Measurements from ENCODE around the gene FHIT. TPM values are rescaled to one million over a fixed set of nuclear protein-coding genes. Genes with fewer than 3 reads are reported as not detected.

The FHIT gene
- total RNA-seq, 1 donor from 2014 or later: 11.7 TPM

DNA sequence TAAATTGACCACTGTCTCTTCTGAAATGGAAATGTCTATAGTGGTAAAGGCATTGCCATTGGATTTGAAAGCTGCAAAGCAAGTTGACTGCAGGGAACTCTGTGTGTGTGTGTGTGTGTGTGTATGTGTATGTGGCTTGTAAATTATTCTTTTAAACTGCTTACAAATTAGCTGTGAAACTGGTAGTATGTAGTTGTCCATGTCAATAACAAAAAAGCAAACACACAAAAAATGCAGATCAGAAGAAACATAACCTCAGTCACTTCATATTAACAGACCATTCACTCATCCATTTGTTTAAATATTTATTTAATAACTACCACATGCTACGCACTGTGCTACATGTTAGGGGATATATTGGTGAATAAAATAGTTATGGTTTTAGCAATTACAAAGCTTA is 837.7 kb downstream of the FHIT start:
- TF ChIP-seq, protein P1, sequence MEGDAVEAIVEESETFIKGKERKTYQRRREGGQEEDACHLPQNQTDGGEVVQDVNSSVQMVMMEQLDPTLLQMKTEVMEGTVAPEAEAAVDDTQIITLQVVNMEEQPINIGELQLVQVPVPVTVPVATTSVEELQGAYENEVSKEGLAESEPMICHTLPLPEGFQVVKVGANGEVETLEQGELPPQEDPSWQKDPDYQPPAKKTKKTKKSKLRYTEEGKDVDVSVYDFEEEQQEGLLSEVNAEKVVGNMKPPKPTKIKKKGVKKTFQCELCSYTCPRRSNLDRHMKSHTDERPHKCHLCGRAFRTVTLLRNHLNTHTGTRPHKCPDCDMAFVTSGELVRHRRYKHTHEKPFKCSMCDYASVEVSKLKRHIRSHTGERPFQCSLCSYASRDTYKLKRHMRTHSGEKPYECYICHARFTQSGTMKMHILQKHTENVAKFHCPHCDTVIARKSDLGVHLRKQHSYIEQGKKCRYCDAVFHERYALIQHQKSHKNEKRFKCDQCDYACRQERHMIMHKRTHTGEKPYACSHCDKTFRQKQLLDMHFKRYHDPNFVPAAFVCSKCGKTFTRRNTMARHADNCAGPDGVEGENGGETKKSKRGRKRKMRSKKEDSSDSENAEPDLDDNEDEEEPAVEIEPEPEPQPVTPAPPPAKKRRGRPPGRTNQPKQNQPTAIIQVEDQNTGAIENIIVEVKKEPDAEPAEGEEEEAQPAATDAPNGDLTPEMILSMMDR (conservative IDR thresholded peaks at IDR 0.05): no peak
- H3K27ac Mint-ChIP-seq: no peak overlapping the region
- H3K27me3 Mint-ChIP-seq: peaks cover 3% of the 10 kb centered on the region
- no peak overlapping the region for H3K4me3 Mint-ChIP-seq
- H3K4me1 Mint-ChIP-seq (ENCODE audit: unreplicated experiment): no peaks in the 10 kb centered on the region
- H3K36me3 Mint-ChIP-seq: no peaks in the 10 kb centered on the region
- DNase-seq (ENCODE audit: extremely low spot score, unreplicated experiment): no peak
- no peaks in the 10 kb centered on the region for H3K9me3 Mint-ChIP-seq

DNA sequence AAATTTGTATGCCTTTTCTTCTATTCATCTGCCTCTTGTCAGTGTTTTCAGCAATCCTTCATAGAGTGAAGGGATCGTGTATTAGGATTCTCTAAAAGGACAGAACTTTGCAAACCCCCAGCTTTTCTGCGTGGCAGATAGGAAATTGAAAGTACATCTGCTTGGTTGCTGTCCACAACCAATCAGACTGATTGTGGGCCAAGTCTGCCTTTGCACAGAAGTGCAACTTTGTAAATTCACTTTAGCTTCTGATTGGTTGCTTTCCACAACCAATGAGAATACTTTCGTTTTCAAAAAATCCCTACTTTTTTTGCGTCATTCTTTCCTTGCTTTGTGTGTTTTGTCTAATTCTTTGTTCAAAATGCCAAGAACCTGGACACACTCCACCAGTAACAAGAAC is 847.4 kb downstream of the FHIT start:
- Mint-ChIP-seq H3K27me3 (no peaks in the 10 kb centered on the region), H3K9me3 (peaks cover 7% of the 10 kb centered on the region), H3K4me1 (ENCODE audit: unreplicated experiment) (peaks cover 28% of the 10 kb centered on the region), H3K4me3 (no peak overlapping the region), H3K27ac (no peak overlapping the region), H3K36me3 (no peaks in the 10 kb centered on the region)
- TF ChIP-seq, protein P1 (conservative IDR thresholded peaks at IDR 0.05): no peak
- DNase-seq (ENCODE audit: extremely low spot score, unreplicated experiment): no peak

DNA sequence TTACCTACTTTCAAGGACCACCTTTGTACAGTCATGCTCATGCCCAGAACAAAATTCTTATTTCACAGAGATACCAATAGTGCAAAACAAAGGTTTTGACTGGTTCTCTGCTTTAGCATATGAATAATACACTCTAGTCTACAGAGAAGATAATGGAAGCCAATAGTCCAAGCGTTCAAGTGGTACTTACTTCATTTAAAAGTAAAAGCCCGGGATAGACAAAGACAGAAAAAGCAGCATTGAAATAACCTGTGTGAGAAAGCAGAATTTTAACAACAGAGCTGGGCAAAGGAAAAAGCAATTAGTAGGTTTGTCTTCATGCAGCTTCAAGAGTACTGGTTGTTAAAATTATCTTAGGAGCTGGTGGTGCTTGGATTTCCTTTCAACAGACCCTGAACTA is 848.3 kb downstream of the FHIT start:
- no peak for DNase-seq (ENCODE audit: extremely low spot score, unreplicated experiment)
- H3K4me1 Mint-ChIP-seq (ENCODE audit: unreplicated experiment): peaks cover 23% of the 10 kb centered on the region
- peaks cover 7% of the 10 kb centered on the region for H3K9me3 Mint-ChIP-seq
- no peak overlapping the region for H3K27ac Mint-ChIP-seq
- H3K4me3 Mint-ChIP-seq: no peak overlapping the region
- TF ChIP-seq, protein P1 (conservative IDR thresholded peaks at IDR 0.05): no peak
- H3K36me3 Mint-ChIP-seq: no peaks in the 10 kb centered on the region
- no peaks in the 10 kb centered on the region for H3K27me3 Mint-ChIP-seq

DNA sequence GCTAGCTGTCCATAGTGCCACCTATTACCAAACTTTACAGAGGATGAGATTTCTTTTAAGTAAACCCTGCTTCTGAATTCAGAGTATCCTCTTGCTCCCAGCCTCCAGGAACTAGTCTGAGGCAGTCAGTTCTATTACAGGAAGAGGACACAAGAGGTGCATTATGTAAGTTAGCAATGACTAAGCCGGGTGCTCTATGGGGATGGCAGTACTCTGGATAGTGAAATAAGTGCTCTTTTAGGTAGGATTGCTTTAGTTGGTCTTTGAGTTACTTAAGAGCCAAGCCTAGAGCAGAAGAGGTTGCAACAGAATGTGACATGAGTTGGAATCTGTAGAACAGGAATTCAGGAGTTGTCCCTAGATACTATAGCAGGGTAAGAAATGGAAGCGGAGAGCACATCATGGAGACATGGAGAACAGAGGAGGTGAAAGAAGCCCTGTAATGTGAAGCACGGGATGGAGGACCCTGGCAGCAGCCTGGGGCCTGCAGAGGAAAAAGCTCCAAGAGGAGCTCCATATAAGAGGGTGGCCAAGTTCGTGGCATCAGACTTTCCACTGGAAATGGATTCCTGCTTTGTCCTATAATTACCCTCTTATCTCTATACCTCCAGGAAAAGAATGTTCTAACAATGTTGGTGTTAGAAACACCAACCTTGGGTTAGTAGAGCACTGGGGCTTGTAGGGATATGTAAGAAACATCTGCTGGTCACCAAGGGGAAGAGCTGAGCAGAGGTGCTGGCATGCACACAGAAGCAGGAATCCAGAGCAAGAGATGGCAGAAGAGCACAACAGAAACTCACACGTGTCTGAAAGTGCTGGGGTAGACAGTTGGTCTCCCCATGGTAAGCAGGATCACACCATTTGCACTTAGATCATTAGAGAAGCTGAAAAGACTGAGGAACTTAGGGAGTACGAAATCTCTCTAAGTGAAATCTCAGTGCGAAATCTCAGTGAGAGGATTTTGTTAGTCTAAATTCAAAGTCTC is 851.1 kb downstream of the FHIT start:
- H3K27ac Mint-ChIP-seq: no peak overlapping the region
- H3K9me3 Mint-ChIP-seq: peaks cover 7% of the 10 kb centered on the region
- peaks cover 23% of the 10 kb centered on the region for H3K4me1 Mint-ChIP-seq (ENCODE audit: unreplicated experiment)
- no peaks in the 10 kb centered on the region for H3K36me3 Mint-ChIP-seq
- DNase-seq (ENCODE audit: extremely low spot score, unreplicated experiment): no peak
- no peak overlapping the region for H3K4me3 Mint-ChIP-seq
- TF ChIP-seq, protein P1 (conservative IDR thresholded peaks at IDR 0.05): no peak
- H3K27me3 Mint-ChIP-seq: peaks cover 3% of the 10 kb centered on the region

DNA sequence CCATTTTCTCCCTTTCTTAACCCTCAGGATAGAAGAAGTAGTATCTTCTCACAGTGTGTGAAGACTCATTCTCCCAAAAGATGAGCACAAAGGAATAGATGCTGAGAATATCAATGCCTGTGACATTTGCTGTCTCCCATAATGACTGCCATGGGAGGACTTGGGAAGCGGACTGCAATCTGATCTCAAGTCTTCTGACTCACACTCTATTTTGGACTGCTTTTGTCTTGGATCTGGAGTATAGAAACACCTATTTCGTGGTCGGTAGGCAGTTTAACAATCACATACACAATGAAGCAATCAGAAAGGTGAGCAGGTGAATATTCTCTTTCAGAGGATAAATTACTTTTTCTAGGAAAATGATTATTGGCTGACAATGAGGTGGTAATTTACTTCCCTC is 852.0 kb downstream of the FHIT start:
- TF ChIP-seq, protein P1 (conservative IDR thresholded peaks at IDR 0.05): no peak
- Mint-ChIP-seq H3K9me3 (peaks cover 7% of the 10 kb centered on the region), H3K27ac (no peak overlapping the region), H3K4me3 (no peak overlapping the region), H3K27me3 (peaks cover 7% of the 10 kb centered on the region), H3K4me1 (ENCODE audit: unreplicated experiment) (peaks cover 23% of the 10 kb centered on the region), H3K36me3 (no peaks in the 10 kb centered on the region)
- DNase-seq (ENCODE audit: extremely low spot score, unreplicated experiment): no peak
